Cardiac fibroblast (primary cell): ENCODE results near the gene RAP1A.

Experiments
- DNase-seq, 2 donors: peaks; one replicate each; pipeline versions ENCODE4 v3.0.0 to v3.0.0-alpha.2; 2010; ENCODE audit warnings: low read depth in 2 of 2
- H3K4me3 ChIP-seq, 2 donors: replicated peaks in 1 of 2; 1 replicate in 1 of 2; 2 replicates in 1 of 2; pipeline ENCODE4 v1.5.1; 2011; ENCODE audit warnings: low read depth in 2 of 2, low read length in 2 of 2, mild to moderate bottlenecking in 2 of 2, moderate library complexity in 1 of 2
- CTCF ChIP-seq: IDR thresholded peaks from one replicate; pipeline ENCODE4 v1.5.1; 2011; ENCODE audit warnings: low read depth, mild to moderate bottlenecking, low read length, inconsistent platforms

The RAP1A gene

DNA sequence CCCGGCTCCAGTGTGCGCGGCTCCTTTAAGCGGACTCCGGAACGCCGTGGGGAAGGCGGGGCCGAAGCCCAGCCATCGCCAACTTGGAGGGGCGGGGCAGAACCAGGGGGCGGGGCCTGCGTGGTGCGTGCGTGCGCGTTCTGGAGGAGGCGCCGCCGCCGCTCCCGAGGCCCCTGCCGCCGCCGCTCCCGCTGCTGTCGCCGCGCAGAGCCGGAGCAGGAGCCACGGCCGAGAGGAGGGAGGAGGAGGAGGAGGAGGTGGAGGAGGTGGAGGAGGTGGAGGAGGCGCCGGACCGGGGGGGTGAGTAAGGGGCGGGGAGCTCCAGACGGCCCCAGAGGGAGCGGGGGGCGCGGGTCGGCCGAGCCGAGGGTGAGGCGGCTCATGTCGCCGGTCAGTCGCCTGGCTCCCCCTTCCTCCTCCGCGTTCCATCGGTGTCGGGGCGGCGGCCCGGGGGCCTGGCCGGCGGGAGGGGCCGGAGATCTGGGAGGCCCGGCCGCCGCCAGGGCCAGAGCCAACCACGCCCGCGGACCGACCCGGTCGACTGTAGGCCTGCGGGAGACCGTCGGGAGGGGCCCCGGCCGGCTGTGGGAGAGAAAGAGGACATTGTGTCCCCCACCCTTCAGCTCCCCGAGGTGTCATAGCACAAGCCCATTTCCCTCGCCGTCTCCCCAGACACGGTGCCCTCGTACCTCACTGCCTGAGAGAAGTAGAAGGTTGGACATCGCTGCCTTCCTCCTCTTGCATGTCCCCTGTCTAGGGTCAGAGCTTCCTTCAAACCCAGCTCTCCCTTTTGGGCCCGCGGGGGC, at the start of gene RAP1A:
TSS of gene RAP1A (plus strand) at position 155 of the 806 bp plus-strand sequence. CDS start 71,572 bp downstream, outside the sequence.
- TF ChIP-seq CTCF = no peak
- DNase-seq = peak; percentile 92 to 95

GRCh38 chr1:111569913-111570312, 49.7 kb upstream of the RAP1A start:
- TF ChIP-seq CTCF = no peak
- no peak overlapping the region for H3K4me3 ChIP-seq
- DNase-seq = no peak

More for the DNA sequence above, at the start of gene RAP1A:
- peak within 1 kb of the TSS; percentile 80 to 90 for H3K4me3 ChIP-seq

DNA sequence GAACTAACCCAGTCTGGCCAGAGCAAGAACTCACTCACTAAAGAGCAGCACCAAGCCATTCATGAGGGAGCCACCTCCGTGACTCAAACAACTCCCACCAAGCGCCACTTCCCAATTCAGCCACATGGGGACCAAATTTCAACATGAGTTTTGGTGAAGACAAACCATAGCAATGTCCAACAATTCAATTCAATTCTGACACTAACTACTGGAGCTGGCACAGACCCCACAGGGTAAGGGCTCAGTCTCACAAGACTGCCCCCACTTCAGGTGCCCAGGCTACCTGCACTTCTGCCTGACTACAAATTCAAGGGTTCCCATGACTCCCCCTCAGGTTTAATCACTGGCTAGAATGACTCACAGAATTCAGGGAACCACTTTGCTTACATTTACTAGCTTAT, 48.8 kb upstream of the RAP1A start:
- H3K4me3 ChIP-seq = no peak overlapping the region
- TF ChIP-seq CTCF = peak; percentile 38
- DNase-seq = peak in 1 of 2 donors; percentile 42

DNA sequence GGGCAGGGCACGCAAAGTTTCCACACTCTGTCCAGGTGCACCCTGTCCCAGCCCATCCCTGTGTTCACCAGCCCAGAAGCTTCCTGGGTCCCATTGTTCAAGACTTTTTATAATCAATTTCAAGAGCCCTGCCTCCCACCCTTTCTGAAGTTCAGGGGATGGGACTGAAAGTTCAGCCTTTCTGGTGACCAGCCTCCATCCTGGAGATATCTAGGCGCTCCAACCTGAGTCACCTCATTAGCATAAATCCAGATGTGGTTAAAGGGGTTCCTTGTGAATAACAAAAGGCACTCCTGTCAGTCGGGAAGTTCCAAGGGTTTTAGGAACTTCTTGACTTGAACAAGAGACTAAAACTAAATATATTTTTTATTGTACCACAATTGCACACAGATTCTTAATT, 48.4 kb upstream of the RAP1A start:
- TF ChIP-seq CTCF = no peak
- no peak for DNase-seq
- no peak overlapping the region for H3K4me3 ChIP-seq

- TF ChIP-seq CTCF = no peak
- peak; percentile 38 to 62 for DNase-seq
- H3K4me3 ChIP-seq = no peak overlapping the region
Measured at GRCh38 chr1:111571987-111572386, 47.6 kb upstream of the RAP1A start.

GRCh38 chr1:111576547-111576946, 43.0 kb upstream of the RAP1A start:
- no peak for TF ChIP-seq CTCF
- H3K4me3 ChIP-seq = no peak overlapping the region
- DNase-seq = no peak

GRCh38 chr1:111577814-111578213, 41.8 kb upstream of the RAP1A start:
- DNase-seq = no peak
- no peak overlapping the region for H3K4me3 ChIP-seq
- TF ChIP-seq CTCF = no peak
